K562 (cell line): Measurements from ENCODE around the gene PDE9A. TPM values are rescaled to one million over a fixed set of nuclear protein-coding genes. Genes with fewer than 3 reads are reported as not detected.

Source experiments
- ATAC-seq: fragments of 200-7000 bp; cut with Tn5 transposase; 3 replicates; pipeline ENCODE4 v1.9.1; 2020; ENCODE audit warnings: moderate library complexity
- BruUV-seq: library from RNA; stranded (reverse); fragments of 400-500 nt; replicated peaks from 2 replicates; lab custom pipeline; 2021; lab: Mats Ljungman, UMichigan
- CTCF ChIA-PET: fragments of 300-600 bp; formaldehyde crosslinking; extraction: SDS; loops from one replicate; lab custom pipeline; 2021; ENCODE audit warnings: low intra/inter-chr PET ratio; lab: Yijun Ruan, JAX
- POLR2A ChIA-PET: fragments of 300-600, 350-650 bp; sonication (Branson Sonifier 250); formaldehyde crosslinking; extraction: SDS; loops from one replicate; lab custom pipeline; 2021; ENCODE audit warnings: antibody characterized with exemption, inconsistent platforms; lab: Yijun Ruan, JAX
- DNase-seq, 4 experiments: peaks; one replicate each; pipeline versions ENCODE4 v3.0.0 to v3.0.0-alpha.2; 2011 to 2018; ENCODE audit warnings: low spot score in 3 of 4, mixed read lengths in 3 of 4; ENCODE audit errors: extremely low read depth in 1 of 4
- FAIRE-seq: peaks from 2 replicates; lab custom pipeline; 2011; peaks lifted over from hg19 to GRCh38; lab: Jason Lieb, UNC
- H2AFZ ChIP-seq: 2 replicates; pipeline ENCODE4 v1.6.0; 2011; ENCODE audit warnings: low read depth, low read length, control low read depth, inconsistent platforms
- H3K27ac ChIP-seq: fragments of 200-600 bp; 3 replicates; pipeline ENCODE4 v1.8.0; 2011; ENCODE audit warnings: low read depth, mild to moderate bottlenecking, control low read depth, inconsistent platforms, low read length, moderate library complexity, mixed read lengths; ENCODE audit errors: extremely low read depth
- H3K27me3 ChIP-seq, 2 experiments: fragments of 300-600 bp in 1 of 2; 2 replicates in 1 of 2; 3 replicates in 1 of 2; pipeline versions ENCODE4 v1.6.0 to v1.8.0; 2011; ENCODE audit warnings: inconsistent platforms in 2 of 2, low read length in 2 of 2, mild to moderate bottlenecking in 1 of 2, mixed read lengths in 1 of 2, moderate library complexity in 1 of 2; ENCODE audit not compliant: control insufficient read depth in 2 of 2, insufficient read depth in 2 of 2
- H3K36me3 ChIP-seq: fragments of 300-600 bp; 3 replicates; pipeline ENCODE4 v1.8.0; 2011; ENCODE audit warnings: mild to moderate bottlenecking, low read length, inconsistent platforms; ENCODE audit not compliant: control insufficient read depth, insufficient read depth
- H3K4me1 ChIP-seq, 2 experiments: fragments of 200-600 bp in 1 of 2; replicated peaks in 1 of 2; 2 replicates in 1 of 2; 3 replicates in 1 of 2; pipeline versions ENCODE4 v1.5.1 to v1.8.0; 2011; ENCODE audit warnings: inconsistent platforms in 2 of 2, low read length in 2 of 2, mild to moderate bottlenecking in 1 of 2, mixed read lengths in 1 of 2, moderate library complexity in 1 of 2; ENCODE audit not compliant: control insufficient read depth in 2 of 2, insufficient read depth in 2 of 2
- H3K4me2 ChIP-seq: 2 replicates; pipeline ENCODE4 v1.6.1; 2011; ENCODE audit warnings: low read length, control low read depth, inconsistent platforms, mixed read lengths; ENCODE audit not compliant: insufficient read depth
- H3K4me3 ChIP-seq: fragments of 200-600 bp; sonication (generic), shearing (Covaris generic); 2 replicates; pipeline ENCODE4 v1.5.1; 2016; ENCODE audit warnings: control low read depth, inconsistent platforms
- H3K79me2 ChIP-seq: fragments of 200-600 bp; 3 replicates; pipeline ENCODE4 v1.8.0; 2011; ENCODE audit warnings: low read length, inconsistent platforms; ENCODE audit not compliant: control insufficient read depth, insufficient read depth
- H3K9ac ChIP-seq, 2 experiments: 2 replicates each; pipeline versions ENCODE4 v1.6.0 to v1.6.1; 2011; ENCODE audit warnings: low read depth in 2 of 2, low read length in 2 of 2, control low read depth in 1 of 2, inconsistent platforms in 1 of 2, mild to moderate bottlenecking in 1 of 2, mixed read lengths in 1 of 2; ENCODE audit not compliant: insufficient read depth in 1 of 2
- H3K9me1 ChIP-seq: one replicate; pipeline ENCODE4 v1.6.0; 2011; ENCODE audit warnings: inconsistent platforms, mild to moderate bottlenecking, low read length, moderate library complexity; ENCODE audit not compliant: control insufficient read depth, insufficient read depth
- H3K9me3 ChIP-seq: replicated peaks from 2 replicates; pipeline ENCODE4 v1.5.1; 2011; ENCODE audit warnings: low read depth, low read length, inconsistent platforms; ENCODE audit not compliant: control insufficient read depth, insufficient read depth
- H4K20me1 ChIP-seq: replicated peaks from 2 replicates; pipeline ENCODE4 v1.6.1; 2011; ENCODE audit warnings: low read length, inconsistent platforms, mixed read lengths; ENCODE audit not compliant: control insufficient read depth, insufficient read depth
- BACH1 ChIP-seq: fragments of 200-800 bp; sonication (Bioruptor generic); IDR thresholded peaks from 2 replicates; pipeline ENCODE4 v1.6.1; 2016; ENCODE audit warnings: missing genetic modification characterization, missing compliant biosample characterization
- CREBBP ChIP-seq: IDR thresholded peaks from one replicate; pipeline ENCODE4 v1.6.1; 2012; ENCODE audit warnings: low read depth, mild to moderate bottlenecking, control low read depth, inconsistent platforms, low read length
- MCM2 ChIP-seq: fragments of 450-650 bp; IDR thresholded peaks from 2 replicates; pipeline ENCODE4 v1.6.1; 2017; ENCODE audit warnings: low read depth, mild to moderate bottlenecking
- MCM3 ChIP-seq: fragments of 450-650 bp; IDR thresholded peaks from 2 replicates; pipeline ENCODE4 v1.6.1; 2016
- NFIC ChIP-seq: fragments of 450-650 bp; IDR thresholded peaks from 2 replicates; pipeline ENCODE4 v1.6.1; 2017; ENCODE audit warnings: mild to moderate bottlenecking, inconsistent platforms
- SIN3A ChIP-seq, 2 experiments: fragments of 150-350 bp in 1 of 2; IDR thresholded peaks; 2 replicates each; pipeline ENCODE4 v1.6.1; 2011 to 2016; ENCODE audit warnings: borderline replicate concordance in 2 of 2, low read depth in 2 of 2, low read length in 2 of 2, mild to moderate bottlenecking in 2 of 2, moderate library complexity in 2 of 2; ENCODE audit not compliant: control insufficient read depth in 1 of 2
- SRF ChIP-seq, 2 experiments: fragments of 250-450, 450-650 bp in 1 of 2; sonication (Bioruptor Pico) in 1 of 2; sonication (generic) in 1 of 2; formaldehyde crosslinking; IDR thresholded peaks; 2 replicates each; pipeline versions ENCODE4 v1.5.0 to v1.5.1; 2020 to 2022; ENCODE audit warnings: mild to moderate bottlenecking in 1 of 2, missing genetic modification reagents in 1 of 2
- ZBTB8A ChIP-seq: fragments of 450-650 bp; IDR thresholded peaks from 2 replicates; pipeline ENCODE4 v1.6.1; 2018; ENCODE audit warnings: mild to moderate bottlenecking, moderate library complexity; ENCODE audit not compliant: partially characterized antibody
- ZNF184 ChIP-seq: sonication (generic); formaldehyde crosslinking; IDR thresholded peaks from 2 replicates; pipeline ENCODE4 v1.5.0; 2020; ENCODE audit warnings: missing genetic modification reagents
- ZNF253 ChIP-seq: fragments of 250-450 bp; sonication (Bioruptor Pico); conservative IDR thresholded peaks from 2 replicates; pipeline ENCODE4 v1.6.1; 2021; ENCODE audit warnings: mild to moderate bottlenecking
- ZNF436 ChIP-seq: fragments of 250-450, 450-650 bp; sonication (Bioruptor Pico); formaldehyde crosslinking; IDR thresholded peaks from 2 replicates; pipeline ENCODE4 v1.7.0; 2020; ENCODE audit warnings: mild to moderate bottlenecking
- ZNF75A ChIP-seq: fragments of 450-650 bp; formaldehyde crosslinking; IDR thresholded peaks from 2 replicates; pipeline ENCODE4 v1.4.0; 2020; ENCODE audit warnings: mild to moderate bottlenecking
- WGBS: fragments of 100-300 bp; shearing (Covaris generic); methylation state at CpG from one replicate; pipeline ENCODE4 v1.1.6; 2016; ENCODE audit warnings: low coverage, mixed read lengths; ENCODE audit not compliant: insufficient coverage; ENCODE audit errors: missing lambda C conversion rate; 5-methylcytosine and 5-hydroxymethylcytosine counted together
- in situ Hi-C: fragments of 300-500 bp; cut with MboI; formaldehyde crosslinking; loops from 4 replicates; pipeline ENCODE4 v1.15.0; 2018; ENCODE audit warnings: inconsistent platforms, mixed read lengths
- intact Hi-C: fragments of 100-400 bp; cut with micrococcal nuclease; formaldehyde crosslinking; loops from 2 replicates; pipeline ENCODE4 v1.14.2; 2022
- polyA plus RNA-seq, 8 experiments: library from polyadenylated mRNA; depleted of rRNA in 4 of 8; stranded (reverse) in 5 of 8; unstranded in 3 of 8; fragments of >200 nt; fragmentation: Nextera tagmentation in 2 of 8; fragmentation: Illumina TruSeq in 1 of 8; extraction: Ambion mirVana in 2 of 8; extraction: Trizol in 1 of 8; gene quantifications; 2 replicates each; pipeline versions ENCODE4 v1.2.1 to v1.2.3, GENCODE V29; 2011 to 2014; ENCODE audit warnings: inconsistent platforms in 1 of 8, missing spikeins in 1 of 8
- total RNA-seq, 7 experiments: library from RNA; depleted of rRNA in 6 of 7; stranded (reverse); fragments of >200 nt in 6 of 7; fragmentation: Illumina TruSeq in 2 of 7; extraction: Trizol in 2 of 7; gene quantifications; 2 replicates each; pipeline versions ENCODE4 v1.2.1 to v1.2.3, GENCODE V29; 2011 to 2021; ENCODE audit warnings: low replicate concordance in 1 of 7
- TF ChIP-seq, protein P1 (sequence below): fragments of 200-800 bp; sonication (Bioruptor generic); IDR thresholded peaks from 2 replicates; pipeline ENCODE4 v1.6.1; 2017; ENCODE audit warnings: missing genetic modification characterization, missing compliant biosample characterization
- TF ChIP-seq, protein P2 (sequence below): fragments of 200-800 bp; sonication (Bioruptor generic); IDR thresholded peaks from 2 replicates; pipeline ENCODE4 v1.6.1; 2017; ENCODE audit warnings: missing genetic modification characterization, missing compliant biosample characterization
- TF ChIP-seq, protein P3 (sequence below): sonication (generic); formaldehyde crosslinking; IDR thresholded peaks from 2 replicates; pipeline ENCODE4 v1.8.1; 2023; ENCODE audit warnings: mild to moderate bottlenecking, missing genetic modification reagents, moderate library complexity
- TF ChIP-seq, protein P4 (sequence below): sonication (generic); IDR thresholded peaks from 2 replicates; pipeline ENCODE4 v1.6.1; 2016

The PDE9A gene
- total and polyA plus RNA-seq, 9 of the 15 experiments (the other 6 are each of a cell fraction or from before 2014, with no cell fraction given) = 0.07 to 0.27 TPM; not detected in 7

DNA sequence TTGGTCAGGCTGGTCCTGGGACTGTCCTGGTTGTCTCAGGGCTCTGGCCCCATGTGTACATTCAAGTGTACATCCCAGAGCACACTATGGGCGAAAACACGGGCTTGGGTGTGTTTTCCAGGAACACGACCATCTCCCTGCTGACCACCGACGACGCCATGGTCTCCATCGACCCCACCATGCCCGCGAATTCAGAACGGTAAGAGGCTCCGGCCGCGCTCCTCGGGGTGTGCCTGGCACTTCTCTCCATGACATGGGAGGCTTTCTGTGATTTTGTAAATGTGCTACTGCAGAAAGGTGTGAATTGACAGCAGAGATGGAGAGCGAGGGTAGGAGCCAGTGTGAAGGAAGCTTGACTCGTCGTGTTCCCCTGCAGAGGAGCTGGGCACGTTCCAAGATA is 34.4 kb downstream of the PDE9A start (continued):
- TF ChIP-seq, protein P1, sequence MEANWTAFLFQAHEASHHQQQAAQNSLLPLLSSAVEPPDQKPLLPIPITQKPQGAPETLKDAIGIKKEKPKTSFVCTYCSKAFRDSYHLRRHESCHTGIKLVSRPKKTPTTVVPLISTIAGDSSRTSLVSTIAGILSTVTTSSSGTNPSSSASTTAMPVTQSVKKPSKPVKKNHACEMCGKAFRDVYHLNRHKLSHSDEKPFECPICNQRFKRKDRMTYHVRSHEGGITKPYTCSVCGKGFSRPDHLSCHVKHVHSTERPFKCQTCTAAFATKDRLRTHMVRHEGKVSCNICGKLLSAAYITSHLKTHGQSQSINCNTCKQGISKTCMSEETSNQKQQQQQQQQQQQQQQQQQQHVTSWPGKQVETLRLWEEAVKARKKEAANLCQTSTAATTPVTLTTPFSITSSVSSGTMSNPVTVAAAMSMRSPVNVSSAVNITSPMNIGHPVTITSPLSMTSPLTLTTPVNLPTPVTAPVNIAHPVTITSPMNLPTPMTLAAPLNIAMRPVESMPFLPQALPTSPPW (CRISPR knock-in tag) = no peak
- no peak for TF ChIP-seq ZBTB8A
- TF ChIP-seq SRF (CRISPR knock-in tag; IDR thresholded peaks at IDR 0.05) = no peak
- no peak for TF ChIP-seq ZNF75A (CRISPR knock-in tag)
- no peak for TF ChIP-seq NFIC
- TF ChIP-seq BACH1 (tag) = no peak
- no peak for TF ChIP-seq SIN3A (IDR thresholded peaks at IDR 0.05; ENCODE audit: borderline replicate concordance in 2 of 2, control insufficient read depth in 1 of 2, low read depth in 2 of 2, low read length in 2 of 2)
- TF ChIP-seq, all 486 proteins: peak for 0

DNA sequence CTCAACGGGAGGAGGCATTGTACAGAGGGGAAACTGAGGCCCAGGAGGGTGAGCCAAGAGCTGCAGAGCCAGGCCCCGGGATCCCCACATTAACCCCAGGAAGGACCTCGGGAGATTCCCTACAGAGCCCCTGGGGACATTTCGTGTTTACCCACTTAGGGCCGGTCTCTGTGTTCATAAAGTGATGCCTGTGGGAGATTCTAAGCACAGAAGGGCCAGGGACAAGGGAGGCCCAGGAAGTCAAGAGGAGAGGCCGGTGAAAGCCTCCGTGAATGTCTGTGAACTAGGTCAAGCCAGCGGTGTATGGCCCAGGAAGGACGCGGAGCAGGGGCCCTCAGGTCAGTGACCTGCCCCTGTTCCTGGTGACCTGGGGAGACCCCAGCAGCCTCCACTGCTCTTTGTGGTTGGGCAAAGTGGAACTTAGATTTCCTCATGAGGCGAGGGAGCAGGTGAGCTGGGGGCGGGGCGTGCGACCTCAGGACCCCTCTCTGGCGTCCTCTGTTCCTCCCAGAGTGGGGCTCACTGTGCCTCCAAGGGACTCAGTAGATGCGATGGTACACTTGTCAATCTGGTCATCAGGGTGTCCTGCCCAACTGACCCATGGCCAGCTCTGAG is 34.9 kb downstream of the PDE9A start:
- BruUV-seq = no TSS peak
- Histone ChIP-seq H2AFZ (no peak overlapping the region), H4K20me1 (peaks cover 11% of the 10 kb centered on the region; the same call in 1 of the 2 replicates), H3K4me2 (no peak overlapping the region), H3K36me3 (no peaks in the 10 kb centered on the region), H3K27me3 (peaks cover 43 to 78% of the 10 kb centered on the region in 2 experiments), H3K79me2 (no peaks in the 10 kb centered on the region), H3K9me3 (no peaks in the 10 kb centered on the region), H3K9ac (no peak overlapping the region), H3K4me1 (peaks cover 0 to 19% of the 10 kb centered on the region in 2 experiments; a peak in 2 of 5 replicates), H3K27ac (no peak overlapping the region), H3K9me1 (no peaks in the 10 kb centered on the region), H3K4me3 (no peak overlapping the region)
- ATAC-seq = no peak
- intact Hi-C loops = no loop called here
- ChIA-PET POLR2A (interaction anchor here (0.6 kb wide), 1 partner anchor 12 kb away, joined by 3 read pairs; no protein-coding TSS in a partner anchor), CTCF (no interaction called here)
- DNase-seq = no peak
- no peak for FAIRE-seq
- 10% methylated on average over 15 of the region's 16 CpGs for WGBS
- in situ Hi-C loops = no loop called here
- TF ChIP-seq, protein P2, sequence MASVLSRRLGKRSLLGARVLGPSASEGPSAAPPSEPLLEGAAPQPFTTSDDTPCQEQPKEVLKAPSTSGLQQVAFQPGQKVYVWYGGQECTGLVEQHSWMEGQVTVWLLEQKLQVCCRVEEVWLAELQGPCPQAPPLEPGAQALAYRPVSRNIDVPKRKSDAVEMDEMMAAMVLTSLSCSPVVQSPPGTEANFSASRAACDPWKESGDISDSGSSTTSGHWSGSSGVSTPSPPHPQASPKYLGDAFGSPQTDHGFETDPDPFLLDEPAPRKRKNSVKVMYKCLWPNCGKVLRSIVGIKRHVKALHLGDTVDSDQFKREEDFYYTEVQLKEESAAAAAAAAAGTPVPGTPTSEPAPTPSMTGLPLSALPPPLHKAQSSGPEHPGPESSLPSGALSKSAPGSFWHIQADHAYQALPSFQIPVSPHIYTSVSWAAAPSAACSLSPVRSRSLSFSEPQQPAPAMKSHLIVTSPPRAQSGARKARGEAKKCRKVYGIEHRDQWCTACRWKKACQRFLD (CRISPR knock-in tag) = no peak
- TF ChIP-seq, protein P3, sequence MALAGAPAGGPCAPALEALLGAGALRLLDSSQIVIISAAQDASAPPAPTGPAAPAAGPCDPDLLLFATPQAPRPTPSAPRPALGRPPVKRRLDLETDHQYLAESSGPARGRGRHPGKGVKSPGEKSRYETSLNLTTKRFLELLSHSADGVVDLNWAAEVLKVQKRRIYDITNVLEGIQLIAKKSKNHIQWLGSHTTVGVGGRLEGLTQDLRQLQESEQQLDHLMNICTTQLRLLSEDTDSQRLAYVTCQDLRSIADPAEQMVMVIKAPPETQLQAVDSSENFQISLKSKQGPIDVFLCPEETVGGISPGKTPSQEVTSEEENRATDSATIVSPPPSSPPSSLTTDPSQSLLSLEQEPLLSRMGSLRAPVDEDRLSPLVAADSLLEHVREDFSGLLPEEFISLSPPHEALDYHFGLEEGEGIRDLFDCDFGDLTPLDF (CRISPR knock-in tag) = no peak
- TF ChIP-seq ZNF184 (CRISPR knock-in tag) = no peak
- no peak for TF ChIP-seq MCM2
- no peak for TF ChIP-seq ZNF436 (CRISPR knock-in tag)
- TF ChIP-seq MCM3 = no peak
- no peak for TF ChIP-seq ZNF253 (CRISPR knock-in tag)
- no peak for TF ChIP-seq CREBBP
- TF ChIP-seq, protein P4, sequence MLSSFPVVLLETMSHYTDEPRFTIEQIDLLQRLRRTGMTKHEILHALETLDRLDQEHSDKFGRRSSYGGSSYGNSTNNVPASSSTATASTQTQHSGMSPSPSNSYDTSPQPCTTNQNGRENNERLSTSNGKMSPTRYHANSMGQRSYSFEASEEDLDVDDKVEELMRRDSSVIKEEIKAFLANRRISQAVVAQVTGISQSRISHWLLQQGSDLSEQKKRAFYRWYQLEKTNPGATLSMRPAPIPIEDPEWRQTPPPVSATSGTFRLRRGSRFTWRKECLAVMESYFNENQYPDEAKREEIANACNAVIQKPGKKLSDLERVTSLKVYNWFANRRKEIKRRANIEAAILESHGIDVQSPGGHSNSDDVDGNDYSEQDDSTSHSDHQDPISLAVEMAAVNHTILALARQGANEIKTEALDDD = no peak
